GM12873 (cell line): Measurements from ENCODE around the gene PUM1.

Experiments
- CTCF ChIP-seq: IDR thresholded peaks from 2 replicates; pipeline ENCODE4 v1.5.1; 2012; ENCODE audit warnings: low read depth, mild to moderate bottlenecking, moderate library complexity, low read length, control low read depth; ENCODE audit not compliant: insufficient read depth; ENCODE audit errors: missing control alignments

The PUM1 gene

GRCh38 chr1:31073044-31073443 is 7.5 kb upstream of the PUM1 start:
- TF ChIP-seq CTCF, result no peak

DNA sequence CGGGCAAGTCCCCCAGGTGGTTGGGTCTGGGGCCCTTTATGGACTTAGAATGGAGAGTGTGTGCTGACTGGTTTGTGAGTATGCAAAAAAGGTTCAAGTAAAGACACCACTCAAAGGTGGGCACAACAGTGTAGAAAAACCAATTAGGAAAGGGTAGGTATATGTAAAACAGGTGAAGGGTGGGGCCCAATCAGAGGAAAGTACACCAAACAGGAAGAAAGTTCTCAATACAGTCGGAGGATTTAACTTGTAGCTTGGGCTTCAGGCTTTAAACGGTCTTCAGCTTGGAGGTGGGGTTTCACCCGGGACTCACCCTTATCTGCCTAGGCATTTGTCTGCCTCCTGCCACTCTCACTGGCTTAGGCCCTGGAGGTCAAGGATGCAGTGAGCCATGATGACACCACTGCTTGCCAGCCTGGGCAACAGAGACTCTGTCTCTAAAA is 6.8 kb upstream of the PUM1 start:
- TF ChIP-seq CTCF, result no peak

DNA sequence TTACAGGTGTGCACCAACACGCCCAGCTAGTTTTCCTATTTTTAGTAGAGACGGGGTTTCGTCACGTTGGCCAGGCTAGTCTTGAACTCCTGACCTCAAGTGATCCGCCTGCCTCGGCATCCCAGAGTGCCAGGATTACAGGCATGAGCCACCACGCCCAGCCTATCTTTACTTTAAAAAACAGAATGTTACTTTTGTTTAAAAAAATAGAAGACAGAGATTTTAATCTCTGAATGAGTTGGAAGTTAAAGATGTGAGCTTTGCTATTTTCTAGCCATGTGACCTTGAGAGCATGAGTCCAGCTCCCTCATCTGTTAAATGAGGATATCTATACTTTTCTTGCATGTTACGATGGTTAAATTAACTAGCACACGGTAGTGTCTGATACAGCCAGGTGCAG is 3.9 kb upstream of the PUM1 start:
- no peak for TF ChIP-seq CTCF

DNA sequence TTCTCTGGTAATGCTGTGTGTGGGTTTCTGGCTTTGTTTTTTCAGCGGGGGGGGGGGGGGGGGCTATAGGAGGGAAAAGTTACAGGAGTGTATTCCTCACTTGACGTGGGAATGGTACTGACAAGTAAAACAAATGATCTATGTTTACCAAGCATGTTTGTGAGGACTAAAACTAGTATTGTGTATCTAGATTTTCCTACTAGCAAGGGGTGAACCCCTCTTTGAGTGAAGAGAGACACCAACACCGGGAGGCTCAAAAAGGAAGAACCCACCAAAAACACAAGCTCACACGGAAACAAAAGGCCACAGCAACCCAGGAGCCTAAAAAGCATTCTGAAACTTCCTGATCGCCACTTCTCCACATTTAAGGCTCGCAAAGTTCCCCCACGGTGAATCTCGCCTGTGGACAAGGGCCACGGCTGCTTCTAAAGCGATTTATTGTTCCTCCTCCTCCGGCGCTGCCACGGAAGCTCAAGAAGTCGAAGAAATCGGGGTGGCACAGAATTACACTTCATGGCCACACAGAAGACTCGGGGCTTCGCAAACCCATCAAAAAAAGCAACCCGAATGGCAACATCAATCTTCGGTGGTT is 703 bp downstream of the PUM1 start:
- TF ChIP-seq CTCF, result no peak

GRCh38 chr1:31064111-31064717 is 1.3 kb downstream of the PUM1 start:
- TF ChIP-seq CTCF, result no peak

GRCh38 chr1:31063631-31064030 is 1.9 kb downstream of the PUM1 start:
- TF ChIP-seq CTCF, result no peak

DNA sequence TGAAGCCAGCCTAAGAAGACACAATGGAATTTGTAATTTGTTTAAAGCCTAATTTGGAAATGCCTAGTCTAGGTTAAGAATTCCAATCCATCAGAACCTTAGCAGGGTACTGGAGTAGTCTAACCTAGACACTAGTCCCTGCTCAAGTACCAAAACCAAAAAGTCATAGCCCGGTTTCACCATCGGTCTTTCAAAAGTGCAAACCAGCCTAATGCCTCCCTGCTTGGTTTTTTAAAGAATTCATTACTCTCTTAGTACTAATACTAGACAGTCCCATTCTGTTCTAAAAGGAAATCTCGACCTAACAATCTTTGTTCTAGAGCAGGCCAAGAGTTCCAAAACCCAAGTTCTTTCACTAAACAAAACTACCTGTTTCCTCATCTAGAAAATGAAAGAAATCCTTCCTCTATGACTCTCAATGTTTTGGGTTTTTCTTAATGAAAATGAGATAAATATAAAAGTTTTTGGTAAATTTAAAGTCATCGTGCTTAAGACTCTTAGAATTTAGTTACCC is 2.6 kb downstream of the PUM1 start:
- no peak for TF ChIP-seq CTCF
